ENCODE results near the gene KRT84.
"Not testable (repeated sequence)": the region's sequence is repeated elsewhere in the genome, so short reads cannot be mapped to it uniquely, and the experiment has no call there.

KRT84 gene

GRCh38 chr12:52360663-52361271 lies 24.7 kb downstream of the KRT84 start:
- DNase-seq (ENCODE audit: low read depth in 2 of 2) = no peak

GRCh38 chr12:52360106-52360662 lies 25.3 kb downstream of the KRT84 start:
- no peak for DNase-seq (ENCODE audit: low read depth in 2 of 2)

DNA sequence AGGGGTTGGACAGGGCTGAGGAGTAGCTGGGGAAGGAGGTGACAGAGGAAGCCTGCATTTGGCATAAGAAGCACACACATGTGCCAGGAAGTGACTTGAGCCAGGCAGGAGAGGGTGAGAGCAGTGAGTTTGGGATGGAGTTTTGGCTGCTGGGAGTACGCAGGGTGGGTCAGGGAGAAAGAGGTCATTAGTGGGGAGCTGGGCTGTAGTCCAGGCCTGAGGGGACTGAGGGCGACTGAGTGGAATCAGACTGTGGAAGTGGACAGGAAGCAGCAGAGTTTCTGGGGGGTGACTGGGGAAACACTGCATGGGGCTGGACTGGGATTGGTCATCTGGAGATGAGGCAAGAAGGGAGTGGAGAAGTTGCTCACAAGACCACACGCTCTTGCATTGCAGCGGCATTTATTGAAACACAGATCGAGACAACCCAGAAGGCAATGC lies 25.8 kb downstream of the KRT84 start:
- DNase-seq (ENCODE audit: low read depth in 2 of 2) = no peak

GRCh38 chr12:52358575-52359350 lies 26.7 kb downstream of the KRT84 start:
- no peak for DNase-seq (ENCODE audit: low read depth in 2 of 2)

GRCh38 chr12:52356762-52357580 lies 28.5 kb downstream of the KRT84 start:
- no peak for DNase-seq (ENCODE audit: low read depth in 2 of 2)

DNA sequence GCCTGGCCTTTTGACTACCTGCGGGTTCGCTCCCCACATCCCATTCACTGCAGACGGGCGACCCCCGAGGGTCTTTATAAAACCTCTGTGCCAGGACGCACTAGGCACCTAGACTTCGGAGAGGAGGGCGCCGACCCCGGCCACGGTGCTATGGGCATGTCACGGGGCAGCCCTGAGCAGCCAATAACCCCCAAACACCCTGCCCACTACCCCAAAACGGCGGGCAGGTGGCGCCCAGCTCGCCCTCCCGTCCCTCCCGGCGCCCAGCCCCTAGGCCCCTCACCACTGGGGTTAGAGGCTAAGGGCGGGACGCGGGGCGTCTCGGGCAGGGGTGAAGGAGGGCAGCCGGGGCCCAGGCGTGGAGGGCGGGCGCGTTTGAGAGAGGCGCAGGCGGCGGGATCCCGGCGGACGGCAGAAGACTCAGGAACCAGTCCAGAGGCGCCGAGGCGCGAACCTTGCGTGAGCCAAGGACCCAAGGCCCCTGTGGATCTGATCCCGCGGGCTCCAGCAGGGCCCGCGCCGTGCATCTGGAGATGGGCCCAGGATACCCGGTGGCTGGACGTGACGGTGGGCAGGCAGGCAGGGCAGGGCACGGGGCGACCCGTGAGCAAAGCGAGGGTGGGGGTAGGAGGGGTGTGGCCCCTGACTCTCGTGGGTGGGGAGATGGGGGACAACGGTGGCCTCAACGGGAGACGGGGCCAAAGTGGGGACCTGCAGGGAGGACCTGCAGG lies 29.3 kb downstream of the KRT84 start:
- no peak for DNase-seq (ENCODE audit: low read depth in 2 of 2)

DNA sequence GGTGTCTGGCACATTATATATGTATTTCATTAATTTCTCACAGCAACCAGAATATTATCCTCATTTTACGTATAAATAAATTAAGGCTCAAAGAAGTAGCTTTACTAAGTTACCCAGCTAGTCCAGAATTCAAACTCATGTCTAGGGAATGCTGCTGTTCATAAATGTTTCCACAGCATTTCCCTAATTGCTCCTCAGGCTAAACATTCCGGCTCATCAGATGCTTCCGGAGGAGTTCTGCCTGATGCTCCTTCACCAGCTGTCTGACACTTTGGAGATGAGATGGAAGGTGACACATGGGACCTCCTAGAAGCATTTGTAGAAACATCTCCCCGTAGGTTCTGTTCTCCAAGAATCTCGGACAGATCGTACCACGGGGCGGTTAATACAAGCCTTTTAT lies 30.3 kb downstream of the KRT84 start:
- DNase-seq (ENCODE audit: low read depth in 2 of 2) = no peak

GRCh38 chr12:52354200-52354599 lies 31.3 kb downstream of the KRT84 start:
- DNase-seq (ENCODE audit: low read depth in 2 of 2) = no peak

- no peak for DNase-seq (ENCODE audit: low read depth in 2 of 2)
Measured at GRCh38 chr12:52353766-52354165, 31.7 kb downstream of the KRT84 start.

DNA sequence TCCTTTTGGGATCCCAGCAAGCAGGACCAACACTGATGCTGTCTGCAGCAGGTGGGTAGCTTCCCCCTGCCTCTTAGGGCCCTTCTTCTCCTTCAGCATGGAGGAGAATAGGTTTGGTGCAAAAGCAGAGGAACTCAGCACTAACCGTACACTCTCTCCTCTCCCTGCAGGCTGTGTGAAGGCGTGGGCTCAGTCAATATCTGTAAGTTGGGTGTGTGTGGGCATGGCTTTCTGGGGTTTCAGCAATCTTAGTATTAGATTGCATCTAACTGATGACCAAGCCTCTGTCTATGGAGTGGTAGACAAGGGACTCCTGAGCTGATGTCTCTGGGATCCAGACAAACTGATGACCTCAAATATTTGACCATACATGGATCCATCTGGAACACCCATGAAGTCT lies 32.5 kb downstream of the KRT84 start:
- no peak for DNase-seq (ENCODE audit: low read depth in 2 of 2)

DNA sequence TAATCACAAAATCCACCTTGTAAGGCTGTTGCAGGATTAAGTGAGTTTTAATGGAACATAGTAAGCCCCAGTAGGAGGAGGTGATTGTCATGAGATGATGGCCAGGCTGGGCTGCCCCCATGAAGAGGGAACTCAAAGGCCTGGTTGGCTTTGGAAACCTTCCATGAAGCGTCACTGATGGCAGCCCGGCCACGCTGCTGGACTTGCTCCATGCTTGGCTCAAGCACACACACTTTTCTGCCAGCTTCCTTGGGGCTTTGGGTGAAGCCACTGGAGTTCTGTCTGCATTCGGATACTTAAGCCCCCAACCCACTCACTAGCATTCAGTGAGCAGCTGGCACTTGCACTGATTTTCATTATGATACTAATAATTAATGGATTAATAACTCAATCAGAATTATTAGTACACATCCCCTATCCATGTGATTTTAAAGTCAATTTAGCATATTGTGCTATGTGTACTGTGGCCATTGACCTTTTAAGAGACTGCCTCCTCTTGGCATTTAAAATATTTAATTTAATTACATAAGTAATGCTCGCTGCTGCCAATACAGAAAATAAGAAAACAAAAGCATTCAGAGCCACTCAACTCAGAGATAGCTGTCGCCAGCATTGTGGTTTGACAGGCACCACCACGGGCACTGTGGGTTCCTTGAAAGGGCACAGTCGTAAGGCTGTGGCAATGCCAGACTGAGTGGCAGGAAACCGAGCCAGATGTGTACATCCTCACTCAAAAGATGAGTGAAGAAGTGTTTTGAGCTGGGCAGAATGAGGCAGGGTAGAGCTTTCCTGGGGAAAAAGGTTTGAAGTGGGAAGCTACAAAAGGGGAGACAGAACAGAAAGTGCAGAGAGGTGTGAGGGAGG lies 34.0 kb downstream of the KRT84 start:
- no peak for DNase-seq (ENCODE audit: low read depth in 2 of 2)

DNA sequence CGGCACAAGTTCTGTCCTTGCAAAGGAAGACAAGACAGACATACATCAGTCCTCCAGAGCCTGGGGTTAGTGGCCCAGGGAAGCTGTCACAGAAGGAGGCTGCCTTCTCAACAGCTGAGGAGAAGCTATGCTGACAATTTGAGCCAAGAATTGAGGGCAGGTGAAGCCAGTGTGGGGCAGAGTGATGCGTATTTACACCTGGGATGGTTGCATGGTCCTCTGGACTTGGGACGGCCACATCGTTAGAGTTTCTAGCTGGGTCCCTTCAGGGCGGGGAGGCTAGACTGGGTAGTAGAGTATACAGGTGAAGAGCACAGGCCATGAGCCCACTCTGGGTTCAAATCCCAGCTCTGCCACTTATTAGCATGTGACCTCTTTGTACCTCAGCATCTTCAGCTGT lies 34.7 kb downstream of the KRT84 start:
- DNase-seq (ENCODE audit: low read depth in 2 of 2) = no peak

GRCh38 chr12:52350021-52350620 lies 35.3 kb downstream of the KRT84 start:
- DNase-seq (ENCODE audit: low read depth in 2 of 2) = no peak

DNA sequence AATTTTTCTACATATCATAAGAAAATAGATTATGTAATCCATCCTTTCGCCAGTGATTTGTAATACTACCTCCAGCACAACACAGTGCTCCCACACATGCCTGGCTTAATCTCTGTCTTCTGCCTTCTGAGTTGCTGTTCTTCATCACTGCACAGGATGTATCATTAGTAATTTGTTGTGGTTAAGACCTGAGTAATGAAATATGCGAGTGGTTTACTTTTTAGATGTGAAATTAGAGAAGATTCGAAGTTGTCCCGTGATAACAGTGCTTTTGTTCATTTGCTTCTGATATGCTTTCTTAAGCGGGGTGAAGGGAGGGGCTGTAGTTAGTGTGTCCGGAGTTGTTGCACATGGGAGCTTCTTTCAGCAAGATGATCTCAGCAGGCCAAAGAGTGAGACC lies 36.3 kb downstream of the KRT84 start:
- DNase-seq (ENCODE audit: low read depth in 2 of 2) = no peak

DNA sequence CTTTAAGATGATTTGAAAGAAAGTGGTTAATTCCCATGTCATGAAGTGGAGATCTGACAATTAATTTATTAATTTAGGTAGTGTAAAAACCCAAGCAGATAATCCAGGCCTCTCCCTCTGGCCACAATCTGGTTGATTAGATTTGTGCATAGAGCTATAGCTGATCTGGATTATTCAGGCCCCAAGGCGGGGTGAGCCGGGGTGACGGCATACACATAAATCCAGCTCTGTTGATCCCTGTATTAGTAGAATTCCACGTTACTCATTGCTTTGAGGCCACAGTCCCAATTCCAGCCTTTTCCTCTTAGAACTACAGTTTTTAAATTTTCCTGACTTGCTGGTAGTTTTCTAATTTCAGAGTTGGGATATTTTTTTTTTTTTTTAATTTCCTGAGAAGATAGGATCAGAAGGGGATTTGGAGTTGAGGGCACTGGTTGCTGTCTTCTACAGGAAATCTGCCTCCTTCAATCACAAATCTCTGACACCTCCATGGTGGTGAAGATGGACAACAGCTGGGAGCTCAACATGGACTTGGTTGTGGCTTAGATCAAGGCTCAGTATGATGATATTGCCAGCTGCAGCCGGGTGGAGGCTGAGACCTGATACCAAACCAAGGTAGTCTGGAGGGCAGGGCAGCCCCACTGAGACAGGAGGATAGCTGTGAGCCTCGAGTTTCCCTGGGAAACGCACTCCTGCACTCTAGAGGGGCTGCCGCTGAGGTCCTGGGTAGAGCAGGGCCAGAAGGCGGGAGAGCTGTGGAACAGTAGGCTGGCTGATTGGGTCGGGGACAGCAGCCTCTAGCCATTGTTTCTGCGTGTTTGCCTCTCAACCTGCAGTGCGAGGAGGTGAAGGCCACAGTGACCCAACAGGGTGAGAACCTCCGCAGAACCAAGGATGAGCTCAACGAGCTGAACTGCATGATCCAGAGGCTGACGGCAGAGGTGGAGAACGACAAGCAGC lies 37.6 kb downstream of the KRT84 start:
- no peak for DNase-seq (ENCODE audit: low read depth in 2 of 2)

GRCh38 chr12:52347016-52347415 lies 38.4 kb downstream of the KRT84 start:
- no peak for DNase-seq (ENCODE audit: low read depth in 2 of 2)

- no peak for DNase-seq (ENCODE audit: low read depth in 2 of 2)
Measured at GRCh38 chr12:52346593-52346992, 38.9 kb downstream of the KRT84 start.

DNA sequence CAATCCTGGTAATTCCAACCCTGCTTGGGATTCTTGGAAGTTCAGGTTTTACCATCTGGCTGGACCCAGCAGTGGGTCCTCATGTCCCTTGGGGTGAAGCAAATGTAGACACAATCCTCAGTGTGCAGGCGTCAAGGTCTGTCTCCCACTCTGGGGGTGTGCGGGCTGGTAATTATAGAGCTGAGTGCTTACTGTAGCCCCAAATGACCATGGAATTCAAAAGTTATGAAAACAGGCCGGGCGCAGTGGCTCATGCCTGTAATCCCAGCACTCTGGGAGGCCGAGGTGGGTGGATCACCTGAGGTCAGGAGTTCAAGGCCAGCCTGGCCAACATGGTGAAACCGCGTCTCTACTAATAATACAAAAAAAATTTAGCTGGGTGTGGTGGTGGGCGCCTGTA lies 40.4 kb downstream of the KRT84 start:
- not testable (repeated sequence) for DNase-seq (ENCODE audit: low read depth in 2 of 2)

- no peak for DNase-seq (ENCODE audit: low read depth in 2 of 2)
Measured at GRCh38 chr12:52344111-52344510, 41.3 kb downstream of the KRT84 start.
